Endothelial cell of umbilical vein (primary cell): ENCODE data around the gene MAP4K5. TPM values are rescaled to one million over a fixed set of nuclear protein-coding genes. Genes with fewer than 3 reads are reported as not detected.

Experiments used
- BruUV-seq: library from RNA; stranded (reverse); fragments of 400-500 nt; replicated peaks from 2 replicates; lab custom pipeline; 2021; lab: Mats Ljungman, UMichigan
- CTCF ChIA-PET: fragments of 300-600, 350-600 bp; sonication (Branson Sonifier 250); formaldehyde crosslinking; loops from one replicate; lab custom pipeline; 2021; ENCODE audit warnings: antibody characterized with exemption, inconsistent platforms; lab: Charles Lee
- POLR2A ChIA-PET: fragments of 300-600, 350-600 bp; sonication (Branson Sonifier 250); formaldehyde crosslinking; loops from one replicate; lab custom pipeline; 2021; ENCODE audit warnings: antibody characterized with exemption, inconsistent platforms; lab: Charles Lee
- DNase-seq: peaks from one replicate; pipeline ENCODE4 v3.0.0-alpha.2; 2011; ENCODE audit warnings: low read depth, low spot score
- FAIRE-seq: peaks from 2 replicates; lab custom pipeline; 2011; peaks lifted over from hg19 to GRCh38; lab: Jason Lieb, UNC
- H2AFZ ChIP-seq: 2 replicates; pipeline ENCODE4 v1.6.0; 2012; ENCODE audit warnings: low read depth, low read length, control low read depth, inconsistent platforms
- H3K27ac ChIP-seq: 2 replicates; pipeline ENCODE4 v1.5.1; 2011; ENCODE audit warnings: low read depth, mild to moderate bottlenecking, control low read depth, low read length, moderate library complexity; ENCODE audit not compliant: insufficient read depth
- H3K27me3 ChIP-seq, 2 experiments: 2 replicates each; pipeline versions ENCODE4 v1.6.0 to v1.6.1; 2011; ENCODE audit warnings: low read length in 2 of 2, mixed read lengths in 1 of 2; ENCODE audit not compliant: control insufficient read depth in 2 of 2, insufficient read depth in 2 of 2
- H3K36me3 ChIP-seq, 2 experiments: 2 replicates in 1 of 2; 3 replicates in 1 of 2; pipeline ENCODE4 v1.5.1; 2011; ENCODE audit warnings: low read length in 2 of 2, mild to moderate bottlenecking in 1 of 2, moderate library complexity in 1 of 2; ENCODE audit not compliant: control insufficient read depth in 2 of 2, insufficient read depth in 2 of 2; ENCODE audit errors: extremely low read depth in 1 of 2
- H3K4me1 ChIP-seq: 3 replicates; pipeline ENCODE4 v1.5.1; 2011; ENCODE audit warnings: mild to moderate bottlenecking, low read length; ENCODE audit not compliant: control insufficient read depth, insufficient read depth; ENCODE audit errors: extremely low read depth
- H3K4me2 ChIP-seq: 2 replicates; pipeline ENCODE4 v1.6.1; 2011; ENCODE audit warnings: low read length, control low read depth, mixed read lengths; ENCODE audit not compliant: insufficient read depth
- H3K4me3 ChIP-seq, 3 experiments: fragments of 200-600 bp in 1 of 3; sonication (generic), shearing (Covaris generic) in 1 of 3; replicated peaks in 1 of 3; 2 replicates each; pipeline ENCODE4 v1.5.1; 2011 to 2016; ENCODE audit warnings: control low read depth in 3 of 3, low read length in 3 of 3, mild to moderate bottlenecking in 2 of 3, inconsistent platforms in 1 of 3, low read depth in 1 of 3, moderate library complexity in 1 of 3; ENCODE audit not compliant: insufficient read depth in 1 of 3
- H3K79me2 ChIP-seq: 2 replicates; pipeline ENCODE4 v1.6.0; 2012; ENCODE audit warnings: low read length, inconsistent platforms; ENCODE audit not compliant: control insufficient read depth, insufficient read depth
- H3K9ac ChIP-seq: replicated peaks from 2 replicates; pipeline ENCODE3; 2011; ENCODE audit warnings: low read length, control low read depth; ENCODE audit not compliant: insufficient read depth; ENCODE audit errors: extremely low read depth
- H3K9me1 ChIP-seq: replicated peaks from 3 replicates; pipeline ENCODE4 v1.6.0; 2011; ENCODE audit warnings: mild to moderate bottlenecking, low read length; ENCODE audit not compliant: control insufficient read depth, insufficient read depth; ENCODE audit errors: extremely low read depth
- H3K9me3 ChIP-seq: replicated peaks from 2 replicates; pipeline ENCODE4 v1.5.1; 2012; ENCODE audit warnings: low read length, inconsistent platforms; ENCODE audit not compliant: control insufficient read depth, insufficient read depth
- H4K20me1 ChIP-seq: replicated peaks from 2 replicates; pipeline ENCODE3; 2011; ENCODE audit warnings: mild to moderate bottlenecking, low read length; ENCODE audit not compliant: control insufficient read depth, insufficient read depth; ENCODE audit errors: extremely low read depth
- EZH2 ChIP-seq: IDR thresholded peaks from 2 replicates; pipeline ENCODE4 v1.6.1; 2012; ENCODE audit warnings: borderline replicate concordance, low read depth, mild to moderate bottlenecking, moderate library complexity, low read length, inconsistent platforms; ENCODE audit not compliant: severe bottlenecking
- FOS ChIP-seq: IDR thresholded peaks from 2 replicates; pipeline ENCODE4 v1.6.1; 2011; ENCODE audit warnings: mild to moderate bottlenecking, low read length, moderate library complexity, borderline replicate concordance; ENCODE audit not compliant: insufficient read depth
- GATA2 ChIP-seq: IDR thresholded peaks from 2 replicates; pipeline ENCODE4 v1.7.0; 2011; ENCODE audit warnings: low read depth, mild to moderate bottlenecking, moderate library complexity, mixed read lengths, low read length; ENCODE audit not compliant: insufficient read length, insufficient read depth
- JUN ChIP-seq: IDR thresholded peaks from 2 replicates; pipeline ENCODE4 v1.6.1; 2011; ENCODE audit warnings: borderline replicate concordance, low read depth; ENCODE audit not compliant: insufficient read length, insufficient read depth
- MYC ChIP-seq: IDR thresholded peaks from one replicate; pipeline ENCODE4 v1.6.1; 2011; ENCODE audit warnings: mild to moderate bottlenecking, low read depth, low read length
- POLR2A ChIP-seq: IDR thresholded peaks from 2 replicates; pipeline ENCODE4 v1.6.1; 2012; ENCODE audit warnings: low read depth, mild to moderate bottlenecking, control low read depth, low read length
- POLR2AphosphoS5 ChIP-seq: IDR thresholded peaks from 2 replicates; pipeline ENCODE4 v1.6.1; 2012; ENCODE audit warnings: low read depth, mild to moderate bottlenecking, control low read depth, low read length, moderate library complexity; ENCODE audit not compliant: insufficient read depth
- dilution Hi-C: fragments of 300-500 bp; cut with MboI; formaldehyde crosslinking; loops from one replicate; pipeline ENCODE4 v1.15.0; 2019; ENCODE audit warnings: low sequenced_read_pairs; ENCODE audit not compliant: extremely low pct_ligation_motif_present
- intact Hi-C: fragments of 100-400 bp; cut with micrococcal nuclease; formaldehyde crosslinking; loops from one replicate; pipeline ENCODE4 v1.10.0; 2022
- polyA plus RNA-seq, 4 experiments: library from polyadenylated mRNA; depleted of rRNA in 3 of 4; stranded (reverse) in 3 of 4; unstranded in 1 of 4; fragments of >200 nt; gene quantifications; 2 replicates each; pipeline versions ENCODE4 v1.2.1 to v1.2.3, GENCODE V29; 2011 to 2012; ENCODE audit warnings: missing spikeins in 1 of 4
- total RNA-seq: library from RNA; stranded (reverse); gene quantifications from 2 replicates; pipeline ENCODE4 v1.2.3, GENCODE V29; 2021
- TF ChIP-seq, protein P1 (sequence below): IDR thresholded peaks from 2 replicates; pipeline ENCODE4 v1.6.1; 2011; ENCODE audit not compliant: insufficient read depth, insufficient read length
- TF ChIP-seq, protein P2 (sequence below), 2 donors: IDR thresholded peaks; 1 replicate in 1 of 2; 2 replicates in 1 of 2; pipeline ENCODE4 v1.5.1; 2011; ENCODE audit warnings: low read length in 2 of 2, mild to moderate bottlenecking in 2 of 2, moderate library complexity in 2 of 2, control low read depth in 1 of 2, inconsistent platforms in 1 of 2, low read depth in 1 of 2; ENCODE audit not compliant: insufficient read depth in 1 of 2; ENCODE audit errors: extremely low read depth in 1 of 2

MAP4K5 gene
- total and polyA plus RNA-seq, 2 donors (not counting 3 experiments of a cell fraction or from before 2014, with no cell fraction given), result 17.4 to 73.7 TPM

DNA sequence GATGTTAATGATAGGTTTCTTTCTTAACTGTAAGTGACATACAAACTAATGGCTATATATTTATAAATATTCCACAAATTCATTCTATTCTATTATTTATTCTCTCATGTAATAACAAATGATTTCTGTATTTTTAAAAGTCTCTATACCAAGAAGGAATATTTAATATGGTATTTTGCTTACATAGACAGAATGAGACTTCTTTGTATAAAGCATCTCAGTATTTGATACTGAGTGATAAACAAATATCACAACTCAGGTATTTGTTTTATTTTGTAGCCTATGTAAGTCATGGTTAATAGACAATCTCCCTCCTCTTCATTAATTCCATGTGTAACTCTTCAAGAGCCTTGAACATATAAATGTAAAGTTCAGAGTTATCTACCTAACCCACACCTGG lies 45.6 kb upstream of the MAP4K5 start:
- intact Hi-C loops, result no loop called here
- BruUV-seq, result no TSS peak

More for the DNA sequence above, 45.6 kb upstream of the MAP4K5 start:
- Histone ChIP-seq H3K79me2 (no peaks in the 10 kb centered on the region), H3K9me3 (no peaks in the 10 kb centered on the region), H3K4me2 (no peak overlapping the region), H3K4me1 (no peaks in the 10 kb centered on the region), H3K9ac (no peak overlapping the region), H3K27ac (no peak overlapping the region), H3K4me3 (no peak overlapping the region), H3K36me3 (no peaks in the 10 kb centered on the region), H3K9me1 (no peaks in the 10 kb centered on the region), H2AFZ (no peak overlapping the region), H3K27me3 (no peaks in the 10 kb centered on the region), H4K20me1 (no peaks in the 10 kb centered on the region)
- POLR2A ChIA-PET, result no interaction called here
- FAIRE-seq, result no peak
- no peak for DNase-seq
- dilution Hi-C loops, result no loop called here
- CTCF ChIA-PET, result no interaction called here
- TF ChIP-seq JUN (no peak), POLR2AphosphoS5 (no peak), FOS (no peak), POLR2A (no peak), MYC (no peak), EZH2 (no peak), GATA2 (no peak)
- TF ChIP-seq, protein P1, sequence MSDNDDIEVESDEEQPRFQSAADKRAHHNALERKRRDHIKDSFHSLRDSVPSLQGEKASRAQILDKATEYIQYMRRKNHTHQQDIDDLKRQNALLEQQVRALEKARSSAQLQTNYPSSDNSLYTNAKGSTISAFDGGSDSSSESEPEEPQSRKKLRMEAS, result no peak
- TF ChIP-seq, protein P2, sequence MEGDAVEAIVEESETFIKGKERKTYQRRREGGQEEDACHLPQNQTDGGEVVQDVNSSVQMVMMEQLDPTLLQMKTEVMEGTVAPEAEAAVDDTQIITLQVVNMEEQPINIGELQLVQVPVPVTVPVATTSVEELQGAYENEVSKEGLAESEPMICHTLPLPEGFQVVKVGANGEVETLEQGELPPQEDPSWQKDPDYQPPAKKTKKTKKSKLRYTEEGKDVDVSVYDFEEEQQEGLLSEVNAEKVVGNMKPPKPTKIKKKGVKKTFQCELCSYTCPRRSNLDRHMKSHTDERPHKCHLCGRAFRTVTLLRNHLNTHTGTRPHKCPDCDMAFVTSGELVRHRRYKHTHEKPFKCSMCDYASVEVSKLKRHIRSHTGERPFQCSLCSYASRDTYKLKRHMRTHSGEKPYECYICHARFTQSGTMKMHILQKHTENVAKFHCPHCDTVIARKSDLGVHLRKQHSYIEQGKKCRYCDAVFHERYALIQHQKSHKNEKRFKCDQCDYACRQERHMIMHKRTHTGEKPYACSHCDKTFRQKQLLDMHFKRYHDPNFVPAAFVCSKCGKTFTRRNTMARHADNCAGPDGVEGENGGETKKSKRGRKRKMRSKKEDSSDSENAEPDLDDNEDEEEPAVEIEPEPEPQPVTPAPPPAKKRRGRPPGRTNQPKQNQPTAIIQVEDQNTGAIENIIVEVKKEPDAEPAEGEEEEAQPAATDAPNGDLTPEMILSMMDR (IDR thresholded peaks at IDR 0.05; ENCODE audit: extremely low read depth in 1 of 2, insufficient read depth in 1 of 2, low read depth in 1 of 2, low read length in 2 of 2), result no peak
